GM12878 (cell line): ENCODE results near the gene MAD1L1. TPM values are rescaled to one million over a fixed set of nuclear protein-coding genes. Genes with fewer than 3 reads are reported as not detected.

Experiments used
- ATAC-seq: fragments of 200-7000 bp; cut with Tn5 transposase; 3 replicates; pipeline ENCODE4 v1.9.1; 2020; ENCODE audit warnings: mild to moderate bottlenecking, moderate library complexity
- BruUV-seq: library from RNA; stranded (reverse); fragments of 400-500 nt; replicated peaks from 2 replicates; lab custom pipeline; 2021; lab: Mats Ljungman, UMichigan
- CTCF ChIA-PET: fragments of 300-600 bp; sonication (Branson Sonifier 250); formaldehyde crosslinking; extraction: SDS; loops from one replicate; lab custom pipeline; 2021; ENCODE audit warnings: inconsistent platforms; lab: Yijun Ruan, JAX
- POLR2A ChIA-PET: fragments of 350-600 bp; formaldehyde crosslinking; extraction: SDS; loops from one replicate; lab custom pipeline; 2021; ENCODE audit warnings: inconsistent platforms; lab: Charles Lee
- RAD21 ChIA-PET: fragments of 300-600 bp; sonication (Branson Sonifier 250); formaldehyde crosslinking; loops from one replicate; lab custom pipeline; 2023; ENCODE audit warnings: antibody characterized with exemption; ENCODE audit not compliant: unreplicated experiment; lab: Charles Lee
- SMC1A ChIA-PET: fragments of 300-600 bp; sonication (Branson Sonifier 250); formaldehyde crosslinking; loops from one replicate; lab custom pipeline; 2023; ENCODE audit not compliant: unreplicated experiment, uncharacterized antibody; lab: Charles Lee
- DNase-seq: peaks from one replicate; pipeline ENCODE4 v3.0.0-alpha.2; 2011; ENCODE audit warnings: low read depth, low spot score
- FAIRE-seq: peaks from 3 replicates; lab custom pipeline; 2011; peaks lifted over from hg19 to GRCh38; lab: Jason Lieb, UNC
- H2AFZ ChIP-seq: 2 replicates; pipeline ENCODE4 v1.6.0; 2011; ENCODE audit warnings: low read depth, low read length, control low read depth; ENCODE audit not compliant: control insufficient read depth
- H3K27ac ChIP-seq: 2 replicates; pipeline ENCODE4 v1.5.1; 2011; ENCODE audit warnings: control low read depth; ENCODE audit not compliant: control insufficient read depth, insufficient read depth
- H3K27me3 ChIP-seq, 2 experiments: replicated peaks in 1 of 2; 2 replicates each; pipeline versions ENCODE4 v1.6.0 to v1.6.1; 2011; ENCODE audit warnings: low read length in 1 of 2; ENCODE audit not compliant: control insufficient read depth in 2 of 2, insufficient read depth in 2 of 2
- H3K36me3 ChIP-seq, 2 experiments: 2 replicates each; pipeline ENCODE4 v1.5.1; 2011; ENCODE audit warnings: low read length in 1 of 2; ENCODE audit not compliant: control insufficient read depth in 2 of 2, insufficient read depth in 2 of 2
- H3K4me1 ChIP-seq: 2 replicates; pipeline ENCODE4 v1.6.1; 2011; ENCODE audit warnings: mild to moderate bottlenecking, low read length, moderate library complexity, mixed read lengths; ENCODE audit not compliant: control insufficient read depth, insufficient read depth
- H3K4me2 ChIP-seq: 2 replicates; pipeline ENCODE4 v1.6.0; 2011; ENCODE audit warnings: control low read depth; ENCODE audit not compliant: control insufficient read depth, insufficient read depth
- H3K4me3 ChIP-seq: fragments of 200-600 bp; sonication (generic); 2 replicates; pipeline ENCODE4 v1.5.1; 2016
- H3K79me2 ChIP-seq: 2 replicates; pipeline ENCODE4 v1.6.0; 2011; ENCODE audit warnings: low read length; ENCODE audit not compliant: control insufficient read depth, insufficient read depth
- H3K9ac ChIP-seq: 2 replicates; pipeline ENCODE4 v1.8.0; 2011; ENCODE audit warnings: low read length, control low read depth, mixed read lengths; ENCODE audit not compliant: control insufficient read depth, insufficient read depth
- H3K9me3 ChIP-seq: replicated peaks from 3 replicates; pipeline ENCODE4 v1.5.1; 2011; ENCODE audit warnings: mild to moderate bottlenecking, low read length; ENCODE audit not compliant: control insufficient read depth, insufficient read depth
- H4K20me1 ChIP-seq: 2 replicates; pipeline ENCODE4 v1.6.0; 2011; ENCODE audit not compliant: control insufficient read depth, insufficient read depth
- BHLHE40 ChIP-seq, 2 experiments: fragments of 450-650 bp in 1 of 2; IDR thresholded peaks; 2 replicates each; pipeline ENCODE4 v1.6.1; 2011 to 2017; ENCODE audit warnings: low read depth in 2 of 2, borderline replicate concordance in 1 of 2, improper control_type of control experiment in 1 of 2, low read length in 1 of 2, mild to moderate bottlenecking in 1 of 2
- CEBPZ ChIP-seq: fragments of 150-350 bp; IDR thresholded peaks from 2 replicates; pipeline ENCODE4 v1.6.1; 2016; ENCODE audit warnings: low read depth, low read length
- ETV6 ChIP-seq, 2 experiments: fragments of 450-650 bp in 1 of 2; IDR thresholded peaks in 1 of 2; conservative IDR thresholded peaks in 1 of 2; 2 replicates each; pipeline ENCODE4 v1.6.1; 2014; ENCODE audit warnings: antibody characterized with exemption in 1 of 2, borderline replicate concordance in 1 of 2, low read depth in 1 of 2, mild to moderate bottlenecking in 1 of 2, moderate library complexity in 1 of 2
- EZH2 ChIP-seq: IDR thresholded peaks from 2 replicates; pipeline ENCODE4 v1.6.1; 2012; ENCODE audit warnings: low read depth, mild to moderate bottlenecking, control low read depth, inconsistent platforms, low read length, borderline replicate concordance; ENCODE audit not compliant: control insufficient read depth
- HSF1 ChIP-seq: fragments of 150-350 bp; IDR thresholded peaks from 2 replicates; pipeline ENCODE4 v1.6.1; 2014; ENCODE audit warnings: mild to moderate bottlenecking, low read depth, low read length
- IRF3 ChIP-seq: fragments of 450-650 bp; IDR thresholded peaks from 2 replicates; pipeline ENCODE4 v1.6.1; 2014; ENCODE audit warnings: mild to moderate bottlenecking
- NFIC ChIP-seq: IDR thresholded peaks from 2 replicates; pipeline ENCODE4 v1.6.1; 2012; ENCODE audit warnings: low read depth, mild to moderate bottlenecking, inconsistent platforms, low read length, moderate library complexity
- NFYB ChIP-seq: IDR thresholded peaks from 2 replicates; pipeline ENCODE4 v1.6.1; 2011; ENCODE audit warnings: low read depth, mild to moderate bottlenecking, low read length, improper control_type of control experiment, moderate library complexity; ENCODE audit not compliant: insufficient read depth
- NR2F1 ChIP-seq: fragments of 450-650 bp; conservative IDR thresholded peaks from 2 replicates; pipeline ENCODE4 v1.6.1; 2017; ENCODE audit warnings: mild to moderate bottlenecking
- PML ChIP-seq: IDR thresholded peaks from 2 replicates; pipeline ENCODE4 v1.6.1; 2012; ENCODE audit warnings: low read length, inconsistent platforms
- RFX5 ChIP-seq: IDR thresholded peaks from 2 replicates; pipeline ENCODE4 v1.6.1; 2011; ENCODE audit warnings: low read depth, low read length, improper control_type of control experiment
- SMAD1 ChIP-seq: fragments of 450-650 bp; IDR thresholded peaks from 2 replicates; pipeline ENCODE4 v1.6.1; 2018; ENCODE audit warnings: mild to moderate bottlenecking, low read depth; ENCODE audit not compliant: partially characterized antibody
- SMAD5 ChIP-seq: IDR thresholded peaks from 2 replicates; pipeline ENCODE4 v1.6.1; 2016; ENCODE audit warnings: antibody characterized with exemption, low read depth
- SMC3 ChIP-seq: IDR thresholded peaks from 2 replicates; pipeline ENCODE4 v1.6.1; 2011; ENCODE audit warnings: low read length, improper control_type of control experiment, borderline replicate concordance
- TARDBP ChIP-seq: IDR thresholded peaks from 2 replicates; pipeline ENCODE4 v1.6.1; 2016; ENCODE audit warnings: borderline replicate concordance
- TCF12 ChIP-seq: IDR thresholded peaks from 2 replicates; pipeline ENCODE4 v1.6.1; 2011; ENCODE audit warnings: low read depth, mild to moderate bottlenecking, low read length
- ZNF207 ChIP-seq: fragments of 450-650 bp; IDR thresholded peaks from 2 replicates; pipeline ENCODE4 v1.6.1; 2014; ENCODE audit warnings: antibody characterized with exemption, mild to moderate bottlenecking, borderline replicate concordance
- ZNF274 ChIP-seq: IDR thresholded peaks from one replicate; pipeline ENCODE4 v1.8.0; 2011; ENCODE audit not compliant: insufficient read length, insufficient read depth
- ZZZ3 ChIP-seq: IDR thresholded peaks from 2 replicates; pipeline ENCODE4 v1.6.1; 2011; ENCODE audit warnings: low read depth; ENCODE audit not compliant: control insufficient read depth, insufficient read length
- WGBS: methylation state at CpG from one replicate; pipeline ENCODE4 v1.1.6; 2016; ENCODE audit warnings: low lambda C conversion rate; ENCODE audit not compliant: insufficient replicate concordance, insufficient coverage; ENCODE audit errors: missing lambda C conversion rate; 5-methylcytosine and 5-hydroxymethylcytosine counted together
- in situ Hi-C: fragments of 300-500 bp; cut with MboI; formaldehyde crosslinking; loops from 9 replicates; pipeline ENCODE4 v1.14.3; 2018; ENCODE audit warnings: mixed read lengths
- intact Hi-C: fragments of 100-400 bp; cut with micrococcal nuclease; formaldehyde crosslinking; loops from one replicate; pipeline ENCODE4 v1.14.2; 2022; ENCODE audit not compliant: unreplicated experiment
- polyA plus RNA-seq, 11 experiments: library from polyadenylated mRNA; depleted of rRNA in 4 of 11; unstranded in 6 of 11; stranded (reverse) in 5 of 11; fragments of >200 nt; fragmentation: Nextera tagmentation in 4 of 11; fragmentation: Illumina TruSeq in 1 of 11; extraction: Ambion mirVana in 4 of 11; extraction: Trizol in 1 of 11; gene quantifications; 1 replicate in 1 of 11; 2 replicates in 10 of 11; pipeline versions ENCODE4 v1.2.1 to v1.2.3, GENCODE V29; 2011 to 2016; ENCODE audit warnings: inconsistent platforms in 2 of 11, missing spikeins in 2 of 11, low read depth in 1 of 11
- total RNA-seq, 4 experiments: library from RNA; depleted of rRNA in 3 of 4; stranded (reverse); fragments of >200 nt in 3 of 4; fragmentation: Illumina TruSeq in 1 of 4; extraction: Trizol in 1 of 4; gene quantifications; 2 replicates each; pipeline versions ENCODE4 v1.2.1 to v1.2.3, GENCODE V29; 2013 to 2021

The MAD1L1 gene
- total and polyA plus RNA-seq, 10 of the 15 experiments (the other 5 are each of a cell fraction or from before 2014, with no cell fraction given): 2.2 to 76.8 (median 38.3) TPM

GRCh38 chr7:1943933-1944618 is 288.7 kb downstream of the MAD1L1 start:
- Histone ChIP-seq H3K27ac (no peak overlapping the region), H3K9me3 (no peaks in the 10 kb centered on the region), H3K79me2 (peaks cover 7% of the 10 kb centered on the region), H2AFZ (no peak overlapping the region), H3K27me3 (no peaks in the 10 kb centered on the region), H3K4me3 (no peak overlapping the region), H4K20me1 (no peaks in the 10 kb centered on the region), H3K9ac (no peak overlapping the region), H3K36me3 (peaks cover 0 to 1% of the 10 kb centered on the region in 2 experiments; a peak in 1 of 4 replicates), H3K4me2 (no peak overlapping the region), H3K4me1 (peaks cover 19% of the 10 kb centered on the region)
- RAD21 ChIA-PET: no interaction called here
- no TSS peak for BruUV-seq
- intact Hi-C loops (no loop called here), in situ Hi-C loops (no loop called here)
- ATAC-seq (no peak), FAIRE-seq (no peak), DNase-seq (no peak)
- WGBS: 71% methylated on average over 25 of the region's 25 CpGs
- POLR2A ChIA-PET: no interaction called here
- CTCF ChIA-PET: no interaction called here
- SMC1A ChIA-PET: no interaction called here
- TF ChIP-seq ZZZ3 (no peak), ZNF207 (no peak), PML (no peak), SMAD5 (no peak), SMC3 (no peak), TCF12 (no peak), BHLHE40 (IDR thresholded peaks at IDR 0.05; ENCODE audit: borderline replicate concordance in 1 of 2, low read depth in 2 of 2, low read length in 1 of 2) (peak in 1 of 2 experiments; percentile 46; a peak in 1 of 4 replicates), EZH2 (no peak), RFX5 (no peak), TARDBP (no peak), IRF3 (no peak), NFIC (no peak), ZNF274 (no peak), CEBPZ (no peak), ETV6 (conservative IDR thresholded peaks at IDR 0.05 in 1 of 2, IDR thresholded peaks at IDR 0.05 in 1 of 2; ENCODE audit: borderline replicate concordance in 1 of 2, low read depth in 1 of 2) (no peak), NR2F1 (no peak), NFYB (no peak), HSF1 (no peak), SMAD1 (no peak)
